ENCODE measurements around the gene PON3.

- TF ChIP-seq CTCF (tag by site-specific recombination; IDR thresholded peaks at IDR 0.05): no peak
- TF ChIP-seq ZNF350 (tag by site-specific recombination; IDR thresholded peaks at IDR 0.05): no peak
- TF ChIP-seq ZBTB26 (tag by site-specific recombination; optimal IDR thresholded peaks at IDR 0.05): no peak
- TF ChIP-seq, protein P1, sequence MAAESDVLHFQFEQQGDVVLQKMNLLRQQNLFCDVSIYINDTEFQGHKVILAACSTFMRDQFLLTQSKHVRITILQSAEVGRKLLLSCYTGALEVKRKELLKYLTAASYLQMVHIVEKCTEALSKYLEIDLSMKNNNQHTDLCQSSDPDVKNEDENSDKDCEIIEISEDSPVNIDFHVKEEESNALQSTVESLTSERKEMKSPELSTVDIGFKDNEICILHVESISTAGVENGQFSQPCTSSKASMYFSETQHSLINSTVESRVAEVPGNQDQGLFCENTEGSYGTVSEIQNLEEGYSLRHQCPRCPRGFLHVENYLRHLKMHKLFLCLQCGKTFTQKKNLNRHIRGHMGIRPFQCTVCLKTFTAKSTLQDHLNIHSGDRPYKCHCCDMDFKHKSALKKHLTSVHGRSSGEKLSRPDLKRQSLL (tag by site-specific recombination; IDR thresholded peaks at IDR 0.05): no peak
- TF ChIP-seq ZNF398 (tag by site-specific recombination; IDR thresholded peaks at IDR 0.05): no peak
- no peak for TF ChIP-seq ZNF133 (tag by site-specific recombination; IDR thresholded peaks at IDR 0.05)
- no peak for TF ChIP-seq ZNF561 (tag by site-specific recombination; IDR thresholded peaks at IDR 0.05; ENCODE audit: borderline replicate concordance)
- TF ChIP-seq, protein P2, sequence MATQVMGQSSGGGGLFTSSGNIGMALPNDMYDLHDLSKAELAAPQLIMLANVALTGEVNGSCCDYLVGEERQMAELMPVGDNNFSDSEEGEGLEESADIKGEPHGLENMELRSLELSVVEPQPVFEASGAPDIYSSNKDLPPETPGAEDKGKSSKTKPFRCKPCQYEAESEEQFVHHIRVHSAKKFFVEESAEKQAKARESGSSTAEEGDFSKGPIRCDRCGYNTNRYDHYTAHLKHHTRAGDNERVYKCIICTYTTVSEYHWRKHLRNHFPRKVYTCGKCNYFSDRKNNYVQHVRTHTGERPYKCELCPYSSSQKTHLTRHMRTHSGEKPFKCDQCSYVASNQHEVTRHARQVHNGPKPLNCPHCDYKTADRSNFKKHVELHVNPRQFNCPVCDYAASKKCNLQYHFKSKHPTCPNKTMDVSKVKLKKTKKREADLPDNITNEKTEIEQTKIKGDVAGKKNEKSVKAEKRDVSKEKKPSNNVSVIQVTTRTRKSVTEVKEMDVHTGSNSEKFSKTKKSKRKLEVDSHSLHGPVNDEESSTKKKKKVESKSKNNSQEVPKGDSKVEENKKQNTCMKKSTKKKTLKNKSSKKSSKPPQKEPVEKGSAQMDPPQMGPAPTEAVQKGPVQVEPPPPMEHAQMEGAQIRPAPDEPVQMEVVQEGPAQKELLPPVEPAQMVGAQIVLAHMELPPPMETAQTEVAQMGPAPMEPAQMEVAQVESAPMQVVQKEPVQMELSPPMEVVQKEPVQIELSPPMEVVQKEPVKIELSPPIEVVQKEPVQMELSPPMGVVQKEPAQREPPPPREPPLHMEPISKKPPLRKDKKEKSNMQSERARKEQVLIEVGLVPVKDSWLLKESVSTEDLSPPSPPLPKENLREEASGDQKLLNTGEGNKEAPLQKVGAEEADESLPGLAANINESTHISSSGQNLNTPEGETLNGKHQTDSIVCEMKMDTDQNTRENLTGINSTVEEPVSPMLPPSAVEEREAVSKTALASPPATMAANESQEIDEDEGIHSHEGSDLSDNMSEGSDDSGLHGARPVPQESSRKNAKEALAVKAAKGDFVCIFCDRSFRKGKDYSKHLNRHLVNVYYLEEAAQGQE (tag by site-specific recombination; IDR thresholded peaks at IDR 0.05): no peak
- no peak for TF ChIP-seq REPIN1 (tag by site-specific recombination; IDR thresholded peaks at IDR 0.05; ENCODE audit: low read depth)
- TF ChIP-seq ZNF24 (tag by site-specific recombination; IDR thresholded peaks at IDR 0.05): no peak
- TF ChIP-seq, protein P3, sequence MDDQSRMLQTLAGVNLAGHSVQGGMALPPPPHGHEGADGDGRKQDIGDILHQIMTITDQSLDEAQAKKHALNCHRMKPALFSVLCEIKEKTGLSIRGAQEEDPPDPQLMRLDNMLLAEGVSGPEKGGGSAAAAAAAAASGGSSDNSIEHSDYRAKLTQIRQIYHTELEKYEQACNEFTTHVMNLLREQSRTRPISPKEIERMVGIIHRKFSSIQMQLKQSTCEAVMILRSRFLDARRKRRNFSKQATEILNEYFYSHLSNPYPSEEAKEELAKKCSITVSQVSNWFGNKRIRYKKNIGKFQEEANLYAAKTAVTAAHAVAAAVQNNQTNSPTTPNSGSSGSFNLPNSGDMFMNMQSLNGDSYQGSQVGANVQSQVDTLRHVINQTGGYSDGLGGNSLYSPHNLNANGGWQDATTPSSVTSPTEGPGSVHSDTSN (CRISPR knock-in tag; IDR thresholded peaks at IDR 0.05): no peak
- TF ChIP-seq, protein P4, sequence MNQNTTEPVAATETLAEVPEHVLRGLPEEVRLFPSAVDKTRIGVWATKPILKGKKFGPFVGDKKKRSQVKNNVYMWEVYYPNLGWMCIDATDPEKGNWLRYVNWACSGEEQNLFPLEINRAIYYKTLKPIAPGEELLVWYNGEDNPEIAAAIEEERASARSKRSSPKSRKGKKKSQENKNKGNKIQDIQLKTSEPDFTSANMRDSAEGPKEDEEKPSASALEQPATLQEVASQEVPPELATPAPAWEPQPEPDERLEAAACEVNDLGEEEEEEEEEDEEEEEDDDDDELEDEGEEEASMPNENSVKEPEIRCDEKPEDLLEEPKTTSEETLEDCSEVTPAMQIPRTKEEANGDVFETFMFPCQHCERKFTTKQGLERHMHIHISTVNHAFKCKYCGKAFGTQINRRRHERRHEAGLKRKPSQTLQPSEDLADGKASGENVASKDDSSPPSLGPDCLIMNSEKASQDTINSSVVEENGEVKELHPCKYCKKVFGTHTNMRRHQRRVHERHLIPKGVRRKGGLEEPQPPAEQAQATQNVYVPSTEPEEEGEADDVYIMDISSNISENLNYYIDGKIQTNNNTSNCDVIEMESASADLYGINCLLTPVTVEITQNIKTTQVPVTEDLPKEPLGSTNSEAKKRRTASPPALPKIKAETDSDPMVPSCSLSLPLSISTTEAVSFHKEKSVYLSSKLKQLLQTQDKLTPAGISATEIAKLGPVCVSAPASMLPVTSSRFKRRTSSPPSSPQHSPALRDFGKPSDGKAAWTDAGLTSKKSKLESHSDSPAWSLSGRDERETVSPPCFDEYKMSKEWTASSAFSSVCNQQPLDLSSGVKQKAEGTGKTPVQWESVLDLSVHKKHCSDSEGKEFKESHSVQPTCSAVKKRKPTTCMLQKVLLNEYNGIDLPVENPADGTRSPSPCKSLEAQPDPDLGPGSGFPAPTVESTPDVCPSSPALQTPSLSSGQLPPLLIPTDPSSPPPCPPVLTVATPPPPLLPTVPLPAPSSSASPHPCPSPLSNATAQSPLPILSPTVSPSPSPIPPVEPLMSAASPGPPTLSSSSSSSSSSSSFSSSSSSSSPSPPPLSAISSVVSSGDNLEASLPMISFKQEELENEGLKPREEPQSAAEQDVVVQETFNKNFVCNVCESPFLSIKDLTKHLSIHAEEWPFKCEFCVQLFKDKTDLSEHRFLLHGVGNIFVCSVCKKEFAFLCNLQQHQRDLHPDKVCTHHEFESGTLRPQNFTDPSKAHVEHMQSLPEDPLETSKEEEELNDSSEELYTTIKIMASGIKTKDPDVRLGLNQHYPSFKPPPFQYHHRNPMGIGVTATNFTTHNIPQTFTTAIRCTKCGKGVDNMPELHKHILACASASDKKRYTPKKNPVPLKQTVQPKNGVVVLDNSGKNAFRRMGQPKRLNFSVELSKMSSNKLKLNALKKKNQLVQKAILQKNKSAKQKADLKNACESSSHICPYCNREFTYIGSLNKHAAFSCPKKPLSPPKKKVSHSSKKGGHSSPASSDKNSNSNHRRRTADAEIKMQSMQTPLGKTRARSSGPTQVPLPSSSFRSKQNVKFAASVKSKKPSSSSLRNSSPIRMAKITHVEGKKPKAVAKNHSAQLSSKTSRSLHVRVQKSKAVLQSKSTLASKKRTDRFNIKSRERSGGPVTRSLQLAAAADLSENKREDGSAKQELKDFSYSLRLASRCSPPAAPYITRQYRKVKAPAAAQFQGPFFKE (tag by site-specific recombination; IDR thresholded peaks at IDR 0.05; ENCODE audit: borderline replicate concordance): no peak
Measured at GRCh38 chr7:95440394-95441038, 44.3 kb upstream of the PON3 start.

Measured in HEK293 (cell line).